Muscle of arm (tissue), 14 donors: ENCODE data around the gene TBX3. TPM values are rescaled to one million over a fixed set of nuclear protein-coding genes. Genes with fewer than 3 reads are reported as not detected.
"Not testable (repeated sequence)": the region's sequence is repeated elsewhere in the genome, so short reads cannot be mapped to it uniquely, and the experiment has no call there.

Source experiments
- DNase-seq: peaks from one replicate; pipeline ENCODE4 v3.0.0-alpha.2; 2013
- long read RNA-seq, 11 donors: transcript quantifications; one replicate each; lab custom pipeline, GENCODE V29; 2026
- polyA plus RNA-seq, 12 donors: library from polyadenylated mRNA; unstranded; fragments of 120-200 nt; gene quantifications; one replicate each; pipeline ENCODE4 v1.2.1, GENCODE V29; 2013; ENCODE audit not compliant: insufficient read length in 12 of 12

The TBX3 gene
- 100 to 1,000 TPM in 1 of 12 donors, 10 to 100 TPM in 11; 26.7 to 367 (median 35.3) TPM for polyA plus RNA-seq
- long read RNA-seq, donor 1, full-length matches to known transcripts: 15 of 94 reads
- long read RNA-seq, donor 1, partial matches to known transcripts: 79 of 94 reads
- long read RNA-seq, donor 1, other reads (novel, unspliced or antisense): 0 of 94 reads
- long read RNA-seq, donor 2, full-length matches to known transcripts: 4 of 20 reads
- long read RNA-seq, donor 2, partial matches to known transcripts: 16 of 20 reads
- long read RNA-seq, donor 2, other reads (novel, unspliced or antisense): 0 of 20 reads
- long read RNA-seq, donor 3, partial matches to known transcripts: 0 of 1 reads
- long read RNA-seq, donor 3, other reads (novel, unspliced or antisense): 0 of 1 reads
- long read RNA-seq, donor 4, partial matches to known transcripts: 5 of 6 reads
- long read RNA-seq, donor 4, other reads (novel, unspliced or antisense): 0 of 6 reads
- long read RNA-seq, donor 5: 0 reads
- long read RNA-seq, donor 6, partial matches to known transcripts: 0 of 1 reads
- long read RNA-seq, donor 6, other reads (novel, unspliced or antisense): 0 of 1 reads
- long read RNA-seq, donor 7, full-length matches to known transcripts: 3 of 9 reads
- long read RNA-seq, donor 7, partial matches to known transcripts: 6 of 9 reads
- long read RNA-seq, donor 7, other reads (novel, unspliced or antisense): 0 of 9 reads
- long read RNA-seq, donor 8, full-length matches to known transcripts: 9 of 17 reads
- long read RNA-seq, donor 8, partial matches to known transcripts: 8 of 17 reads
- long read RNA-seq, donor 8, other reads (novel, unspliced or antisense): 0 of 17 reads
- long read RNA-seq, donor 9, partial matches to known transcripts: 0 of 2 reads
- long read RNA-seq, donor 9, other reads (novel, unspliced or antisense): 0 of 2 reads
- long read RNA-seq, donor 10, full-length matches to known transcripts: 10 of 18 reads
- long read RNA-seq, donor 10, partial matches to known transcripts: 8 of 18 reads
- long read RNA-seq, donor 10, other reads (novel, unspliced or antisense): 0 of 18 reads
- long read RNA-seq, donor 11, full-length matches to known transcripts: 3 of 3 reads
- long read RNA-seq, donor 11, partial matches to known transcripts: 0 of 3 reads
- long read RNA-seq, donor 11, other reads (novel, unspliced or antisense): 0 of 3 reads

GRCh38 chr12:114684098-114684869 lies at the start of gene TBX3:
Gene TBX3, minus strand, starts transcription at chr12:114684175. Its CDS starts 975 bp downstream, at chr12:114683200.
- peak; percentile 97 for DNase-seq

- DNase-seq: no peak
Observed at GRCh38 chr12:114732426-114733030, 48.6 kb upstream of the TBX3 start.

- no peak for DNase-seq
Observed at GRCh38 chr12:114729731-114730130, 45.8 kb upstream of the TBX3 start.

GRCh38 chr12:114726092-114726710 lies 42.2 kb upstream of the TBX3 start:
- no peak for DNase-seq

- DNase-seq: not testable (repeated sequence)
Observed at GRCh38 chr12:114722176-114722575, 38.2 kb upstream of the TBX3 start.

GRCh38 chr12:114721266-114721665 lies 37.3 kb upstream of the TBX3 start:
- DNase-seq: no peak

GRCh38 chr12:114713466-114714215 lies 29.7 kb upstream of the TBX3 start:
- DNase-seq: no peak

- no peak for DNase-seq
Observed at GRCh38 chr12:114711689-114712152, 27.7 kb upstream of the TBX3 start.

GRCh38 chr12:114710151-114710550 lies 26.2 kb upstream of the TBX3 start:
- no peak for DNase-seq

- DNase-seq: no peak
Observed at GRCh38 chr12:114709112-114709511, 25.1 kb upstream of the TBX3 start.

GRCh38 chr12:114708598-114708997 lies 24.6 kb upstream of the TBX3 start:
- DNase-seq: not testable (repeated sequence)

- no peak for DNase-seq
Observed at GRCh38 chr12:114704096-114704495, 20.1 kb upstream of the TBX3 start.

- no peak for DNase-seq
Observed at GRCh38 chr12:114703060-114703493, 19.1 kb upstream of the TBX3 start.

GRCh38 chr12:114702462-114702861 lies 18.5 kb upstream of the TBX3 start:
- DNase-seq: no peak

- DNase-seq: no peak
Observed at GRCh38 chr12:114701553-114701952, 17.6 kb upstream of the TBX3 start.

- no peak for DNase-seq
Observed at GRCh38 chr12:114701104-114701414, 17.1 kb upstream of the TBX3 start.

- no peak for DNase-seq
Observed at GRCh38 chr12:114700392-114701103, 16.6 kb upstream of the TBX3 start.

GRCh38 chr12:114698566-114699163 lies 14.7 kb upstream of the TBX3 start:
- no peak for DNase-seq
